Activated CD8-positive, alpha-beta memory T cell treated with anti-CD3 and anti-CD28 coated beads for 4 hours (primary cell): ENCODE data around the gene BRD4.

Experiments
- DNase-seq, 2 donors: peaks; one replicate each; pipeline ENCODE4 v3.0.0-alpha.2; 2020; ENCODE audit warnings: low read depth in 2 of 2

The BRD4 gene

GRCh38 chr19:15248648-15249527, 83.5 kb downstream of the BRD4 start:
- no peak for DNase-seq

- no peak for DNase-seq
These were observed 84.2 kb downstream of the BRD4 start for GRCh38 chr19:15248106-15248505.

- no peak for DNase-seq
These were observed 85.0 kb downstream of the BRD4 start for GRCh38 chr19:15247107-15248014.

- DNase-seq, result no peak
These were observed 86.2 kb downstream of the BRD4 start for GRCh38 chr19:15246198-15246481.

GRCh38 chr19:15245370-15246197, 86.8 kb downstream of the BRD4 start:
- no peak for DNase-seq

- DNase-seq, result no peak
These were observed 87.5 kb downstream of the BRD4 start for GRCh38 chr19:15244808-15245207.

- DNase-seq, result no peak
These were observed 88.1 kb downstream of the BRD4 start for GRCh38 chr19:15244106-15244803.

- no peak for DNase-seq
These were observed 88.9 kb downstream of the BRD4 start for GRCh38 chr19:15243236-15243957.

- DNase-seq, result no peak
These were observed 91.0 kb downstream of the BRD4 start for GRCh38 chr19:15241259-15241910.

GRCh38 chr19:15240515-15240914, 91.8 kb downstream of the BRD4 start:
- DNase-seq, result no peak

GRCh38 chr19:15239337-15239949, 92.9 kb downstream of the BRD4 start:
- no peak for DNase-seq

- no peak for DNase-seq
These were observed 93.6 kb downstream of the BRD4 start for GRCh38 chr19:15238639-15239155.

GRCh38 chr19:15237759-15238638, 94.3 kb downstream of the BRD4 start:
- DNase-seq, result no peak

GRCh38 chr19:15236886-15237285, 95.5 kb downstream of the BRD4 start:
- DNase-seq, result no peak

- no peak for DNase-seq
These were observed 96.6 kb downstream of the BRD4 start for GRCh38 chr19:15235781-15236180.

GRCh38 chr19:15234431-15235130, 97.8 kb downstream of the BRD4 start:
- DNase-seq, result no peak

- DNase-seq, result no peak
These were observed 101.1 kb downstream of the BRD4 start for GRCh38 chr19:15231271-15231670.

GRCh38 chr19:15227261-15227660, 105.1 kb downstream of the BRD4 start:
- DNase-seq, result no peak
